SK-N-SH (cell line): ENCODE measurements around the gene TLN1.

Experiments used
- CTCF ChIP-seq: fragments of 200-600 bp; sonication (generic); IDR thresholded peaks from 2 replicates; pipeline ENCODE4 v1.6.1; 2017; ENCODE audit warnings: antibody characterized with exemption, mild to moderate bottlenecking, moderate library complexity
- GABPA ChIP-seq: IDR thresholded peaks from 2 replicates; pipeline ENCODE4 v1.4.0; 2012; ENCODE audit warnings: low read depth, mild to moderate bottlenecking
- GATA2 ChIP-seq: sonication (generic); formaldehyde crosslinking; IDR thresholded peaks from 2 replicates; pipeline ENCODE4 v1.5.0; 2020; ENCODE audit warnings: mild to moderate bottlenecking, missing genetic modification reagents
- JUND ChIP-seq: IDR thresholded peaks from 2 replicates; pipeline ENCODE4 v1.4.0; 2012
- RAD21 ChIP-seq: IDR thresholded peaks from 2 replicates; pipeline ENCODE4 v1.6.1; 2012; ENCODE audit warnings: mild to moderate bottlenecking, low read length
- RCOR1 ChIP-seq: fragments of 150-350 bp; IDR thresholded peaks from 2 replicates; pipeline ENCODE4 v1.6.1; 2017; ENCODE audit warnings: antibody characterized with exemption, low read length
- SIN3A ChIP-seq: IDR thresholded peaks from 2 replicates; pipeline ENCODE4 v1.6.1; 2012; ENCODE audit warnings: low read depth, mild to moderate bottlenecking, low read length, moderate library complexity, borderline replicate concordance
- SMC3 ChIP-seq: IDR thresholded peaks from 2 replicates; pipeline ENCODE4 v1.6.1; 2012; ENCODE audit warnings: low read depth, low read length, improper control_type of control experiment
- ZBTB33 ChIP-seq: IDR thresholded peaks from 2 replicates; pipeline ENCODE4 v1.4.0; 2012; ENCODE audit warnings: low read depth, borderline replicate concordance
- TF ChIP-seq, protein P1 (sequence below): IDR thresholded peaks from 2 replicates; pipeline ENCODE4; 2012

DNA sequence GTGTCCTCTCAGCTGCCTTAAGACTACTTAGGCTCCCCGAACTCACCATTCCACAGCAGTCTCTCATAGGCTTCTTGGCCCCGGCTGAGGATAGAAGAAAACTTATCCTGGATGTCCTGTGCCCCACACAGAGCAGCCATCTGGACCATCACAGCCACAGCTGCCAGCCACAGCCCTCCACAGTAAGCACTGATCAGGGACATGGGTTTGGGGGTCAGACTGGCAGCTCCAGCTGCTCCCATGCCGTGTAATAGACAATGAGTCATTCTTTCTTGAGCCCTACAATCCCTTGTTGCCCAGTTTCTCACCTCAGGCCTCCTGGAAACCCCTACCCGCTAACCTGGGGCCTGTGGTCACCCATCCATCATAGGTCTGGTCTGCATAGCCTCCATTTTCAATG lies 6.2 kb upstream of the TLN1 start:
- TF ChIP-seq CTCF (no peak), JUND (no peak), SMC3 (no peak), RCOR1 (no peak), RAD21 (no peak), GATA2 (CRISPR knock-in tag) (no peak), SIN3A (no peak), GABPA (no peak), ZBTB33 (no peak)
- TF ChIP-seq, protein P1, sequence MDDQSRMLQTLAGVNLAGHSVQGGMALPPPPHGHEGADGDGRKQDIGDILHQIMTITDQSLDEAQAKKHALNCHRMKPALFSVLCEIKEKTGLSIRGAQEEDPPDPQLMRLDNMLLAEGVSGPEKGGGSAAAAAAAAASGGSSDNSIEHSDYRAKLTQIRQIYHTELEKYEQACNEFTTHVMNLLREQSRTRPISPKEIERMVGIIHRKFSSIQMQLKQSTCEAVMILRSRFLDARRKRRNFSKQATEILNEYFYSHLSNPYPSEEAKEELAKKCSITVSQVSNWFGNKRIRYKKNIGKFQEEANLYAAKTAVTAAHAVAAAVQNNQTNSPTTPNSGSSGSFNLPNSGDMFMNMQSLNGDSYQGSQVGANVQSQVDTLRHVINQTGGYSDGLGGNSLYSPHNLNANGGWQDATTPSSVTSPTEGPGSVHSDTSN, result no peak
